Activated CD8-positive, alpha-beta memory T cell treated with anti-CD3 and anti-CD28 coated beads, Interleukin-2, amount 10 ng/mL, durations not matched to agents 7 days and 5 days (primary cell): ENCODE results near the gene GASK1A. TPM values are rescaled to one million over a fixed set of nuclear protein-coding genes. Genes with fewer than 3 reads are reported as not detected.
"Not testable (repeated sequence)": the region's sequence is repeated elsewhere in the genome, so short reads cannot be mapped to it uniquely, and the experiment has no call there.

Experiments
- ATAC-seq: fragments of 150-1000 bp; cut with Tn5 transposase; one replicate; pipeline ENCODE4 v1.10.0; 2021; ENCODE audit warnings: moderate library complexity
- CTCF ChIA-PET: fragments of 350-600 bp; sonication (Branson Sonifier 250); formaldehyde crosslinking; loops from one replicate; lab custom pipeline; 2021; ENCODE audit warnings: antibody characterized with exemption; lab: Charles Lee
- DNase-seq: peaks from one replicate; pipeline ENCODE4 v3.0.0-alpha.2; 2020
- H3K27ac Mint-ChIP-seq: one replicate; pipeline ENCODE4 v1.8.0; 2021; ENCODE audit warnings: mild to moderate bottlenecking, mixed read lengths
- H3K27me3 Mint-ChIP-seq: one replicate; pipeline ENCODE4 v1.8.0; 2021; ENCODE audit warnings: mixed read lengths
- H3K36me3 Mint-ChIP-seq: one replicate; pipeline ENCODE4 v1.8.0; 2021; ENCODE audit warnings: mild to moderate bottlenecking, mixed read lengths
- H3K4me1 Mint-ChIP-seq: one replicate; pipeline ENCODE4 v1.8.0; 2021; ENCODE audit warnings: mixed read lengths
- H3K4me3 Mint-ChIP-seq: one replicate; pipeline ENCODE4 v1.8.0; 2021; ENCODE audit warnings: mild to moderate bottlenecking, moderate library complexity, mixed read lengths
- H3K9me3 Mint-ChIP-seq: one replicate; pipeline ENCODE4 v1.8.0; 2022; ENCODE audit warnings: low read depth, mixed read lengths
- total RNA-seq, 2 experiments: library from RNA; stranded (reverse); gene quantifications; one replicate each; pipeline ENCODE4 v1.2.3, GENCODE V29; 2021

The GASK1A gene
- total RNA-seq, 2 experiments from 2014 or later: not detected

DNA sequence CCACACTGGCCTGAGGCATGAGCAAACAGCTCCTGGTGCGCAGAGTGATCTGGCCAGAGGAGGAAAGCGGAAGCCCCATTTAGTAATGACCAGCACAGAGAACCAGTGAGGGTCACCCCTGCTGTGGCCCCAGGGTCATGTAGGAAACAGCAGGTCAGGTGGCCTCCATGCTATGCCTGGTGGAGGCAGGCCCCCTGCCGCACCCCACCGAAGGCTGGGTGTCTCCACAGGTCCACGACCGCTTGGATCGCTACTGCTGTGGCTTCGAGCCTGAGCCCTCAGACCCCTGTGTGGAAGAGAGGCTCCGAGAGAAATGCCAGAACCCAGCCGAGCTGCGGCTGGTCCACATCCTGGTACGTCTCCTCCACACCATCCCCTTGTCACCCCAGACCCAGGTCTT lies 74.2 kb downstream of the GASK1A start:
- H3K27ac Mint-ChIP-seq: no peak overlapping the region
- no peaks in the 10 kb centered on the region for H3K9me3 Mint-ChIP-seq
- peaks cover 3% of the 10 kb centered on the region for H3K36me3 Mint-ChIP-seq
- ATAC-seq (no peak), DNase-seq (peak; percentile 16)
- H3K4me1 Mint-ChIP-seq: no peaks in the 10 kb centered on the region
- CTCF ChIA-PET: no interaction called here
- H3K27me3 Mint-ChIP-seq: peaks cover 3% of the 10 kb centered on the region
- no peak overlapping the region for H3K4me3 Mint-ChIP-seq

DNA sequence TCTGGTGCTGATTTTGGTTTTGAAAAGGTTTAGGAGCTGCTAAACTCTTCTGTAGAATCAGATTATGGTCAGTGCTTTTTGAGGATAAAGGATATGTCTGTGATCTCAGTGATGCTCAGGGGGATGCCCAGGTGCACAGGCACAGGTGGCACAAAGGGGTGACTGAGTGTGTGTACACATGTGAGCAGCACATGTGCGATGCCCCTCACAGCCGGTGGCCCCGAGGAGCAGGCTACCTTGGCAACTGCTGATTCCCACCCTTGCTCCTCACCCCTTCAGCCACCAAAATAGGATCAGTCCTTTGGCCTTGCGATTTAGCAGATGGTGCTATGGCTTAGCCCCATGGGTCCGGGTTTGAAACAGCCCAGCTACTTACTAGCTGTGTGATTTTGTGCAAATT lies 75.6 kb downstream of the GASK1A start:
- ATAC-seq (no peak), DNase-seq (peak; percentile 37)
- peaks cover 3% of the 10 kb centered on the region for H3K27me3 Mint-ChIP-seq
- CTCF ChIA-PET: no interaction called here
- H3K4me1 Mint-ChIP-seq: no peaks in the 10 kb centered on the region
- no peaks in the 10 kb centered on the region for H3K9me3 Mint-ChIP-seq
- no peak overlapping the region for H3K4me3 Mint-ChIP-seq
- no peak overlapping the region for H3K27ac Mint-ChIP-seq
- H3K36me3 Mint-ChIP-seq: peaks cover 3% of the 10 kb centered on the region

DNA sequence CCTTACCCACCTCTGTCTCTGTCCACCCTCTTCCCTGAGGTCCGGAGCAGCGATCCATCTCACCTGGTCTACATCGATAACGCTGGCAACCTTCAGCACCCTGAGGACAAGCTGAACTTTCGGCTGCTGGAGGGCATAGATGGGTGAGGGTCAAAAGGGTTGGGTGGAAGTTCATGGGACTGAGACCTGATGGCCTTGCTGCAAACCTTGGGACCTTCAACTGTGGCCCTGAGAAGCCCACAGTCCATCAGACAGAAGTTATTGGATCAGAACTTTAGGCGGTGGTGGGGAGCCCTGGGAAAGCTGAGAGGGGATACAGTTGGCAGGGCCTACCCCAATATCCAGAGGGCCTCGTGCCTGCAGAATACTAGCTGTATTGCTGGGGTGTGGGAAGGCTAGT lies 76.3 kb downstream of the GASK1A start:
- DNase-seq: no peak

DNA sequence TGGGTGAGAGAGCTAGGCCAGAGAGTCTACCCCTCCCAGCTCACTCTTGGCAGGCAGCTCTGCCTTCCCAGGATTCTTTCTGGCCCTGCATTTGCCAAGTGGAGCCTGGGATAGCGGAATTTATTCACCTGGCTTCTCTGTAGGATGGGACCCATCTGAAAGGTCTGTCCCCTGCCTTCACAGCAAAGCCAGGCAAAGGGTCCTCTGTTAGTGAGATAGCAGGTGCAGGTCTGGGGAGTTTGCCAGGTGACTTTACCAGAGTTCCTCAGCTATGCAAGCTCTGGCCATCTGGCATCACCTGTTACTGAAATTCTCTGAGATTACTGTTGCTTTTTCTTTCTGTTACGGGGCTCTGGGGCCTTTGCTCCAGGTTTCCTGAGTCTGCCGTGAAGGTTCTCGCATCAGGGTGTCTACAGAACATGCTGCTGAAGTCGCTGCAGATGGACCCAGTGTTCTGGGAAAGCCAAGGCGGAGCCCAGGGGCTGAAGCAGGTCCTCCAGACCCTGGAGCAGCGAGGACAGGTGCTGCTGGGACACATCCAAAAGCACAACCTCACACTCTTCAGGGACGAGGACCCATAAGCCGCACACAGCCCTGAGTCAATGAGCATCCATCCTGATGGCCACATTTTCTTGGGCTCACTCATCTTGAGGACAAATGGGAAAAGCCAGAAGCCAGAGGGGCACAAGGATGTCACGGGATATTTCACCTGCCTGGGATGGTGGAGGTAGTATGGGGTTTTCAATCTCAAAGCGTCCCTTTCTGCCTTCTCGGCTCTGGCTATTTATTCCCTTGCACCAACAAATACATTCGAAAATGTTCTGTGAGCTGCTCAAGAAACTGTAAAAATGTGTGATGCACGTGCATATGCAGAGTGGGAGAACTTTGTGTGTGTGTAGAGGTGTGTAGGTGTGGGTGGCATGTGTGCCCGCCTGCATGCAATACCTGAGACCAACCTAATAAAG lies 77.0 kb downstream of the GASK1A start:
- Mint-ChIP-seq H3K27ac (no peak overlapping the region), H3K36me3 (peaks cover 2% of the 10 kb centered on the region), H3K27me3 (peaks cover 3% of the 10 kb centered on the region), H3K4me1 (no peaks in the 10 kb centered on the region), H3K9me3 (no peaks in the 10 kb centered on the region), H3K4me3 (no peak overlapping the region)
- ATAC-seq (no peak), DNase-seq (peak; percentile 28)
- CTCF ChIA-PET: no interaction called here

More for the DNA sequence above, 76.3 kb downstream of the GASK1A start:
- H3K36me3 Mint-ChIP-seq: peaks cover 2% of the 10 kb centered on the region
- H3K4me3 Mint-ChIP-seq: no peak overlapping the region
- no peaks in the 10 kb centered on the region for H3K9me3 Mint-ChIP-seq
- H3K27ac Mint-ChIP-seq: no peak overlapping the region
- CTCF ChIA-PET: no interaction called here
- ATAC-seq: no peak
- peaks cover 3% of the 10 kb centered on the region for H3K27me3 Mint-ChIP-seq
- no peaks in the 10 kb centered on the region for H3K4me1 Mint-ChIP-seq

DNA sequence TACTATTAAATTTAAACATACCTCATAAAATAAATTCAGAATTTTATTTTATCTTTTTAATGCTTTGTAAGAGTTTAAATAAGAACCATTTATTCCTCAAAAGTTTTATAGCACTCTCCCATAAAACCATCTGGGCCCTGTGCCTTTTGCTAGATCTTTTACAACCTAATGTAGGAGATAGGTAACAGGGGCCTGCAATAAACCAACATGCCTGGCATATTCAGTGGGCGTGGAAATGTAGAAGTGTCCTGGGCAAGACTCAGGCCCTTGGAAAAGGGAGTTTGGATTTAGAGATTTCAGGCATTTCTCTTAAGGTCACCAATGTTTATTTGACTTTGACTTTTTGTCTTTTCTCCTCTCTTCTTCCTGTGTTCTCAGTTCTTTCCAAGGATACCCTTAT lies 80.3 kb downstream of the GASK1A start:
- DNase-seq (peak; percentile 7), ATAC-seq (no peak)
- no peaks in the 10 kb centered on the region for H3K36me3 Mint-ChIP-seq
- H3K4me3 Mint-ChIP-seq: no peak overlapping the region
- H3K9me3 Mint-ChIP-seq: peaks cover 2% of the 10 kb centered on the region
- H3K27me3 Mint-ChIP-seq: no peaks in the 10 kb centered on the region
- CTCF ChIA-PET: no interaction called here
- no peak overlapping the region for H3K27ac Mint-ChIP-seq
- no peaks in the 10 kb centered on the region for H3K4me1 Mint-ChIP-seq

DNA sequence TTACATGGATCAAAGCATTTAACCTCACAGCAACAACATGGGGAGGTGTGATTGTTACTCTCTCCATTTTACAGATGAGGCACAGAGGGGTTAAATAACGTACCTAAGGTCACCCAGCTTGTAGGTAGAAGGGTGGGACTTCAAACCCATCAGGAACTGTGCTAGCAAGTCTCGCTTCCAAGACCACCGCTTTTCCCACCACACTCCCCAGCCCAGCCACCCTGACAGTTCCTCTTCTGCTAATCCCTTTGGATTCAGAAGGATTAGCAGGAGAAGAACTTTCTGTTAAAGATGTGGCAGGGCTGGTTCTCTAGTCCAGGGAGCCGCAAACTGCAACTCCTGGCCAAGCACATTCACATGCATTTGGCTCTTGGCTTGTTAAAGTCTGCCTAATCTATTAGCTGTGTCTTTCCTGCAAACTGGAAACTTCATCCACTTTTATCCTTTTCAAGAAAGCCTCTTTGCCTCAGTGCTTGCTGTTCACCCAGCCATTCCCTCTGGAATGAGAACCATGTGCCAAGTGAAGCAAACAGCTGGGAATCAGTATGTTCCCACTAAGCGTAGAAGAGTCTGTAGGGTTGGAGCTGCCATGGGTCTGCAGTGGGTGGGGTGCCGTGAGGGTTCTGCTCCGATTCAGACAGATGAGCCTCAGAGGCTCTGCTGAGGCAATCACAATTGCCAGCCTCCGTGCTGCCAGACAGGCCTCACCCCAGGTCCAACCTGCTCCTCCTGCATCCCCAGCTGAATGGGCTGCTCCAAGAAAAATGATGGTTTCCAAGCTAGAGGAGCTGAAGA lies 82.2 kb downstream of the GASK1A start:
- CTCF ChIA-PET: no interaction called here

DNA sequence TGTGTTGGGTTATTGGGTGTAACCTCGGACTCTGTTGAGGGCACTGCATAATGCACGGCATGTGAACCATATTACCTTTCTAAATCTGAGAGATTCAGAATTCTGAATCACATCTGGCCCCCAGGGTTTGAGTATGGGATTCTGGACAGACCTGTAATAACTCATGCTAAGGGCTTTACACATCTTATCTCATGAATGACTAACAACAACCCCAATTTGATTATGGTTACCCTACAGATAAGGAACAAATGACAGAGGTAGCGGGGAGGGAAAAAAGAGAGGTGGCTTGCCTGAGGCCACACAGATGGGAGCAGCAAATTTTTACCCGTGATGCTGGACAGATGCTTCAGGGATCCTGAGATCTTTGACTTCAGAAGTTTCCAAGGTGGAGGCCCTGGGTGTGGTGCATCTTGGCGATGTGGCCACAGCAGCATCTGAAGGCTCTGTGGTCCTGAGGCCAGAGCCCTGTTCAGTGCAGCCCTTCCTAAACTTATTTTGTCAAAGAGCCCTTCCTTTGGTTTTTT lies 83.0 kb downstream of the GASK1A start:
- Mint-ChIP-seq H3K27me3 (no peaks in the 10 kb centered on the region), H3K36me3 (no peaks in the 10 kb centered on the region), H3K4me3 (no peak overlapping the region), H3K27ac (no peak overlapping the region), H3K4me1 (no peaks in the 10 kb centered on the region), H3K9me3 (peaks cover 2% of the 10 kb centered on the region)
- DNase-seq: no peak
- ATAC-seq: no peak
- CTCF ChIA-PET: no interaction called here

More for the DNA sequence above, 82.2 kb downstream of the GASK1A start:
- DNase-seq (peak; percentile 31), ATAC-seq (no peak)
- no peaks in the 10 kb centered on the region for H3K27me3 Mint-ChIP-seq
- no peak overlapping the region for H3K4me3 Mint-ChIP-seq
- no peaks in the 10 kb centered on the region for H3K4me1 Mint-ChIP-seq
- no peak overlapping the region for H3K27ac Mint-ChIP-seq
- no peaks in the 10 kb centered on the region for H3K36me3 Mint-ChIP-seq
- peaks cover 2% of the 10 kb centered on the region for H3K9me3 Mint-ChIP-seq

DNA sequence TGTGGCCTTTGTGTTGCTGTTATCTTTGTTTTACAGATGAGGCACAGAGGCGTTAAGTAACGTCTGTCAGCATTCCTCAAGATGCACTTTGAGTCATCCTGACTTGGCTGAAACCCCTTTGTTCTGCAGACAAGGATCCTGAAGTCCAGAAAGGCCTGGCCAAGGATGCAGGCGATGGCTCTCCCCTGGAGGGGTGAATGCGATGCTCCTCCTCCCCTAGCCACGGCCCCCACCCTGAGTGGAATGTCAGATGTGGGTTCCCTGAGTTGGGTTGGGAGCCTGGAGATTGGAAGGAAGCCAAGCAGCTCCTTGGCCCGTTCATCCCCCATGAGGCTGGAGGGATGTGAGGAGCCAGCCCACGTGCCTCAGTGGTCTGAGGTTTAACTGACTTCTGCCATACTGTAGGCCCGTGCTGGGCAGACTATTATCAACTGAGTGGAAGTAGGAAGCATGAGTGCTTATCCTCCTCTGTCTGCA lies 83.5 kb downstream of the GASK1A start:
- H3K9me3 Mint-ChIP-seq: peaks cover 2% of the 10 kb centered on the region
- H3K27me3 Mint-ChIP-seq: no peaks in the 10 kb centered on the region
- DNase-seq (peak; percentile 16), ATAC-seq (no peak)
- no peaks in the 10 kb centered on the region for H3K4me1 Mint-ChIP-seq
- H3K36me3 Mint-ChIP-seq: no peaks in the 10 kb centered on the region
- H3K27ac Mint-ChIP-seq: no peak overlapping the region
- no peak overlapping the region for H3K4me3 Mint-ChIP-seq
- CTCF ChIA-PET: no interaction called here

DNA sequence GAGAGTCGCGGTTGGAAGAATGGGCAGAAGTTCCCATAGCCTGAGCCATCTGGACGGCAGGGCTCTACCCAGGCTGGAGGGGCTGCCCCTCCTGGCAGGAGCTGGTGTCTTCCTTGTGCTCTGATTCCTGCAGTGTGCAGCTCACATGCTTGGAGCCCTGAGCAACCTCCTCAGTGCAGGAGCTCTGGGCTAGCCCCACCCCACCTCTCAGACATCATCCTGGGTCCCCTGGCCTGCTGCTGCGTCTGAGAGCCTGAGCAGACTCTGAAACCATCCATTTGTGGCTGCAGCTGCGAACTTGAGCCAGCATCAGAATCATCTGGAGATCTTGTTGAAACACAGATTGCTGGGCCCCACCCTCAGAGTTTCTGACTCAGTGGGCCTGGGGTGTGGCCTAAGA lies 84.0 kb downstream of the GASK1A start:
- H3K4me3 Mint-ChIP-seq: no peak overlapping the region
- H3K27me3 Mint-ChIP-seq: no peaks in the 10 kb centered on the region
- no peaks in the 10 kb centered on the region for H3K36me3 Mint-ChIP-seq
- ATAC-seq (no peak), DNase-seq (peak; percentile 27)
- peaks cover 2% of the 10 kb centered on the region for H3K9me3 Mint-ChIP-seq
- H3K4me1 Mint-ChIP-seq: no peaks in the 10 kb centered on the region
- H3K27ac Mint-ChIP-seq: no peak overlapping the region
- CTCF ChIA-PET: no interaction called here

DNA sequence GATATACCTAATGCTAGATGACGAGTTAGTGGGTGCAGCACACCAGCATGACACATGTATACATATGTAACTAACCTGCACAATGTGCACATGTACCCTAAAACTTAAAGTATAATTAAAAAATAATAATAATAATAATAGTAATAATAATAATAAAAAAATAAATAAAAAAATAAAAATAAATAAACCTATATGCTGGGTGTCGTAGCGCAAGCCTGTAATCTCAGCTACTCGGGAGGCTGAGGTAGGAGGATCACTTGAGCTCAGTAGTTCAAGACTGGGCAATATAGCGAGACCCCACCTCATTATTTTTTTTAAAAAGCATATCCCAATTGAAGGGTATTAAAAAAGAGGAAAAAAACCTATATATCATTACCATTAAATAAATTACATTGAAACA lies 91.6 kb downstream of the GASK1A start:
- not testable (repeated sequence) for ATAC-seq, H3K36me3 Mint-ChIP-seq, H3K4me1 Mint-ChIP-seq, H3K9me3 Mint-ChIP-seq, H3K4me3 Mint-ChIP-seq, H3K27me3 Mint-ChIP-seq, DNase-seq, H3K27ac Mint-ChIP-seq
- CTCF ChIA-PET: interaction anchor here (1.1 kb wide), 1 partner anchor 47 kb away, joined by 3 read pairs; no protein-coding TSS in a partner anchor

DNA sequence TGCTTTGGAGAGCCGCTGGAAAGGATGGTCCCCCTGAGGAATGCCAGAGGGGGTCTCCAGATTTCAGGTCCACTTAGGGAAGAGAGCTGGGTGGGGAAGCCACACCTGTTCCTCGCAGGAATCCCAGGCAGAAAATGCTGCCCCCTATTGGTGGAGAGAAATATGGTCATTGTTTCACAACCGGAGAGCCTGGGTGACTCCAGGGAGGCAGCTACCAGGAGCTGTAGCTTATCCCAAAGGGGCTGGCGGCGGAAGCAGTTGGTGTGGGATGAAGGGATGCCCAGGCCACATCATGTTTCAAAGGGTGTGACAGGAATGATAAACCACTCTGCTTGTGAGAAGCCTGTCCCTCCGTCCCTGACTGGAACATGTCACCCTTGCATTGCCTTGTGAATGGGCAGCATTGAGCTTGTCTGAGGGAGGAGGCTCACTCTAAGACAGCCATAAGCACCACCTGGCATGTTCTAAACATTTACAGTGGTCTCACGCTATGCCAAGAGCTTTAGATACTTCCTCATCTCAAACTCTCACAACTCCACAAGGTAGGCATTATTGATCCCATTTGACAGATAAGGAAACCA lies 92.3 kb downstream of the GASK1A start:
- Mint-ChIP-seq H3K4me1 (peaks cover 3% of the 10 kb centered on the region), H3K4me3 (no peak overlapping the region), H3K9me3 (no peaks in the 10 kb centered on the region), H3K36me3 (no peaks in the 10 kb centered on the region), H3K27ac (no peak overlapping the region), H3K27me3 (no peaks in the 10 kb centered on the region)
- no peak for ATAC-seq
- CTCF ChIA-PET: interaction anchor here (1.1 kb wide), 1 partner anchor 48 kb away, joined by 3 read pairs; no protein-coding TSS in a partner anchor
- DNase-seq: peak; percentile 37

DNA sequence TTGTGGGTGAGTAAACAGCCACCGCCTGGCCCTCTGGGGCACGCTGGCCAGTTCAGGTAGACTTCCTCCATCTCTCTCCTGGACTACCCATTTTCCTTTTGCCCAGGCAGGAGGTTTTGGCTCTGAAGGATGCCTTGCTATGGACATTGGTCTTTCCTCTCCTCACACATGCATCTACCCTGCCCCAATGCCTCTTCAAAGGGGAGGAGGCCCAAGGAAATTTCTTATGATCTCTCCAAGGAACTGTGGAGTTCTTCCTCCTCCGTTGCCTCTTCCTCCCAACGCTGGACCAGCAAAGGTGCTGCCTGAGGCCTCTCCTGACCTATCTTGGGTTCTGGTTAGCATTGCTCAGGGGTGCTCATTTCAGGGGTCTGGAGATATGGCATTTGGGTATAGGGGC lies 93.2 kb downstream of the GASK1A start:
- DNase-seq: peak; percentile 8
- no peaks in the 10 kb centered on the region for H3K36me3 Mint-ChIP-seq
- no peaks in the 10 kb centered on the region for H3K27me3 Mint-ChIP-seq
- no peak overlapping the region for H3K4me3 Mint-ChIP-seq
- no peak for ATAC-seq
- no peaks in the 10 kb centered on the region for H3K9me3 Mint-ChIP-seq
- H3K27ac Mint-ChIP-seq: no peak overlapping the region
- peaks cover 3% of the 10 kb centered on the region for H3K4me1 Mint-ChIP-seq
- CTCF ChIA-PET: no interaction called here
